Prostate gland (tissue), 2 donors: ENCODE results near the gene EPB41L1. TPM values are rescaled to one million over a fixed set of nuclear protein-coding genes. Genes with fewer than 3 reads are reported as not detected.

Experiments used
- DNase-seq: peaks from one replicate; pipeline ENCODE4 v3.0.0-alpha.2; 2019; ENCODE audit warnings: low spot score
- H3K27ac ChIP-seq, 2 donors: fragments of 200-600 bp; sonication (generic); 2 replicates each; pipeline ENCODE4 v1.5.1; 2017 to 2019
- H3K27me3 ChIP-seq: fragments of 200-600 bp; sonication (generic); replicated peaks from 2 replicates; pipeline ENCODE4 v1.5.1; 2019; ENCODE audit not compliant: insufficient read depth
- H3K36me3 ChIP-seq, 2 donors: fragments of 200-600 bp; sonication (generic); 1 replicate in 1 of 2; 2 replicates in 1 of 2; pipeline versions ENCODE4 v1.5.1 to v1.8.1; 2017 to 2019
- H3K4me1 ChIP-seq: fragments of 200-600 bp; sonication (generic); replicated peaks from 2 replicates; pipeline ENCODE4 v1.5.1; 2019
- H3K4me3 ChIP-seq, 2 donors: fragments of 200-600 bp; sonication (generic); 2 replicates each; pipeline ENCODE4 v1.5.1; 2017 to 2019
- H3K9me3 ChIP-seq: fragments of 200-600 bp; sonication (generic); 2 replicates; pipeline ENCODE4 v1.5.1; 2017
- CTCF ChIP-seq, 4 experiments: fragments of 200-600 bp in 2 of 4; fragments of 450-650 bp in 2 of 4; sonication (generic) in 2 of 4; IDR thresholded peaks; 1 replicate in 3 of 4; 2 replicates in 1 of 4; pipeline ENCODE4 v1.5.1; 2016 to 2019; ENCODE audit warnings: antibody characterized with exemption in 4 of 4, mild to moderate bottlenecking in 2 of 4, moderate library complexity in 2 of 4
- POLR2A ChIP-seq: fragments of 450-650 bp; IDR thresholded peaks from one replicate; pipeline ENCODE4 v1.6.1; 2016; ENCODE audit warnings: antibody characterized with exemption, mild to moderate bottlenecking
- POLR2AphosphoS5 ChIP-seq: sonication (generic); formaldehyde crosslinking; IDR thresholded peaks from one replicate; pipeline ENCODE4 v1.6.1; 2017; ENCODE audit warnings: antibody characterized with exemption
- WGBS: methylation state at CpG from one replicate; pipeline ENCODE4 v1.1.5; 2018; 5-methylcytosine and 5-hydroxymethylcytosine counted together
- intact Hi-C: fragments of 100-400 bp; cut with DNase I; formaldehyde crosslinking; loops from one replicate; pipeline ENCODE4 v1.14.2; 2022
- total RNA-seq, 2 donors: library from RNA; depleted of rRNA; stranded (reverse); fragments of >200 nt; gene quantifications; one replicate each; pipeline ENCODE4 v1.1.0, GENCODE V29; 2016

EPB41L1 gene
- total RNA-seq, 2 donors from 2014 or later: 27.7 to 91.1 TPM

GRCh38 chr20:36170542-36171215 lies 16.1 kb downstream of the EPB41L1 start:
- Histone ChIP-seq H3K27ac (no peak overlapping the region), H3K4me1 (no peaks in the 10 kb centered on the region), H3K27me3 (no peaks in the 10 kb centered on the region), H3K9me3 (no peaks in the 10 kb centered on the region), H3K4me3 (no peak overlapping the region), H3K36me3 (no peaks in the 10 kb centered on the region)
- TF ChIP-seq POLR2A (no peak), CTCF (IDR thresholded peaks at IDR 0.05) (no peak)
- intact Hi-C loops: no loop called here
- WGBS: 69% methylated on average over 10 of the region's 10 CpGs
- DNase-seq: no peak

- Histone ChIP-seq H3K27ac (no peak overlapping the region), H3K4me1 (no peaks in the 10 kb centered on the region), H3K4me3 (no peak overlapping the region), H3K9me3 (no peaks in the 10 kb centered on the region), H3K36me3 (no peaks in the 10 kb centered on the region), H3K27me3 (no peaks in the 10 kb centered on the region)
- TF ChIP-seq POLR2AphosphoS5: no peak
- TF ChIP-seq CTCF (IDR thresholded peaks at IDR 0.05): no peak
- TF ChIP-seq POLR2A: no peak
- intact Hi-C loops: no loop called here
- WGBS: 36% methylated on average over 11 of the region's 11 CpGs
- no peak for DNase-seq
Observed at GRCh38 chr20:36173451-36173933, 19.0 kb downstream of the EPB41L1 start.

GRCh38 chr20:36175016-36175415 lies 20.5 kb downstream of the EPB41L1 start:
- H3K27ac ChIP-seq: no peak overlapping the region
- H3K4me3 ChIP-seq: no peak overlapping the region
- no peaks in the 10 kb centered on the region for H3K36me3 ChIP-seq
- WGBS: 92% methylated on average over 5 of the region's 5 CpGs
- H3K9me3 ChIP-seq: no peaks in the 10 kb centered on the region
- no peak for DNase-seq
- H3K27me3 ChIP-seq: no peaks in the 10 kb centered on the region
- H3K4me1 ChIP-seq: no peaks in the 10 kb centered on the region
- TF ChIP-seq POLR2AphosphoS5 (no peak), CTCF (IDR thresholded peaks at IDR 0.05) (no peak), POLR2A (no peak)
- intact Hi-C loops: no loop called here

- Histone ChIP-seq H3K27ac (no peak overlapping the region), H3K4me3 (no peak overlapping the region), H3K27me3 (no peaks in the 10 kb centered on the region), H3K4me1 (no peaks in the 10 kb centered on the region), H3K36me3 (no peaks in the 10 kb centered on the region), H3K9me3 (no peaks in the 10 kb centered on the region)
- TF ChIP-seq POLR2A (no peak), CTCF (IDR thresholded peaks at IDR 0.05) (no peak), POLR2AphosphoS5 (no peak)
- intact Hi-C loops: no loop called here
- no peak for DNase-seq
- WGBS: 89% methylated on average over 10 of the region's 10 CpGs
Observed at GRCh38 chr20:36175475-36175995, 21.0 kb downstream of the EPB41L1 start.

GRCh38 chr20:36177716-36178115 lies 23.2 kb downstream of the EPB41L1 start:
- Histone ChIP-seq H3K36me3 (no peaks in the 10 kb centered on the region), H3K4me3 (no peak overlapping the region), H3K27ac (no peak overlapping the region), H3K9me3 (no peaks in the 10 kb centered on the region), H3K4me1 (no peaks in the 10 kb centered on the region), H3K27me3 (no peaks in the 10 kb centered on the region)
- 95% methylated on average over 7 of the region's 7 CpGs for WGBS
- intact Hi-C loops: no loop called here
- DNase-seq: no peak
- TF ChIP-seq POLR2AphosphoS5 (no peak), CTCF (IDR thresholded peaks at IDR 0.05) (no peak), POLR2A (no peak)
